HG02678 (cell line): ENCODE results near the gene OPCML.
A peak's percentile ranks its signal among the peaks of the same experiment; 100 is the strongest.

Source experiments
- ATAC-seq: cut with Tn5 transposase; IDR thresholded peaks from one replicate; pipeline ENCODE4 v1.9.1; 2021; ENCODE audit warnings: mild to moderate bottlenecking, moderate library complexity; ENCODE audit not compliant: unreplicated experiment

The OPCML gene

DNA sequence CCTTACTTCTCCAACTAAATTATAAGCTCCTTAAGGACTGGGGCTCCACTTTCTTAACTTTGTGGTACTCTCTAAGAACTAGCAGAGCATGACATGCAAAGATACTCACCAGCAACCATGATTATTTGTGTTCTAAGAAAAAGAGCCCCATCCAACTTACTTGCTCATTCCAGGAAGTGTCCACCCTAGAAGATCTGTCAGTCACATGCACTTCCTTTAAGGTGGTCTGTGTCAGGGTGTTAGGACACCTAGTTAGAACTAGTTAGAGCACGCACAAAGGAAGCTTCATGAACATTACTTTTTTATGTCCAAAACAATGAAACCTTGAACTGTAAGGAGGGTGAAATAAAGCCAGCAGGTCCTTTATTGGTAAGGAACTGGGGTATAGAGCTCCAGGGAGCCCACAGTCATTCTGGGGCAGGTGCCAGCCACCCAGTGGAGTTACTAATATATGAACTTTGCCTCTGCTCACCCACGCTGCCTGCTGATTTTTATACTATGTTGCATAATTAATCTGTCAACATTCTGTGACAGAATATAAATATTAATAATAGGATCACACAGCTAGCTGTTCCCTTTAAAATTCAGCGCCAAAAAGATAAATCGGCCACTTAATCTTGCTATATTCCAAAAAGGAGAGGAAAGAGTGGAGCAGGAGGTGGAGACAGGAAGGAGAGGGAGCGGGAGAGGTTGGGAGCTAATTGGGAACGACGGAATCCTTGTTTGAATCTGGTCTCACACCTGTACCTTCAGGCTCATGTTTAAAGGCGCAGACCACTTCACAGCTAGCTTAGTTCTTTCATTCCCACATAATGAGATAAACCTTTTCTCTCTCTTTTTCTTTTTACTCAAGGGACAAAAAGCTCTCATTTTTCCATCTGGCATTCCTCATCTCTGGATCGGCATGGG lies 755.0 kb downstream of the OPCML start:
- no peak for ATAC-seq

DNA sequence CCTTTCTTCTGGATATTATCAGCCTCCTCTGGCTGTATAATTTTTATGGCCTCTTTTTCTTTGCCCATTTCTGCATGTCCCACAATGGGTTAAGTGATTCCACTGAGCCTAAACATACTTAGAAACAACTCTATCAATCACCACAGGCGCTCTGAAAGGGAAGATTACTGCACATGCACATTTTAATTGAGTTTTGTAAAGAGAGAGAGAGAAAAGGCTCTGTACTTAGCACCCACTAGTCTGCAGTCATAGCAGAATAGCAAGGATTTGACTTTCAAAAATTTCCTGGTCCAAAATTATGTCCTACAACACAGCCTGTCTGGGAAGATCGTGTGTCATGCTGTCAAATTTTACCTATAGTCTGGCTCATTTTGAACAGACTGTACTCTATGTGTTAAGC lies 758.5 kb downstream of the OPCML start:
- no peak for ATAC-seq

DNA sequence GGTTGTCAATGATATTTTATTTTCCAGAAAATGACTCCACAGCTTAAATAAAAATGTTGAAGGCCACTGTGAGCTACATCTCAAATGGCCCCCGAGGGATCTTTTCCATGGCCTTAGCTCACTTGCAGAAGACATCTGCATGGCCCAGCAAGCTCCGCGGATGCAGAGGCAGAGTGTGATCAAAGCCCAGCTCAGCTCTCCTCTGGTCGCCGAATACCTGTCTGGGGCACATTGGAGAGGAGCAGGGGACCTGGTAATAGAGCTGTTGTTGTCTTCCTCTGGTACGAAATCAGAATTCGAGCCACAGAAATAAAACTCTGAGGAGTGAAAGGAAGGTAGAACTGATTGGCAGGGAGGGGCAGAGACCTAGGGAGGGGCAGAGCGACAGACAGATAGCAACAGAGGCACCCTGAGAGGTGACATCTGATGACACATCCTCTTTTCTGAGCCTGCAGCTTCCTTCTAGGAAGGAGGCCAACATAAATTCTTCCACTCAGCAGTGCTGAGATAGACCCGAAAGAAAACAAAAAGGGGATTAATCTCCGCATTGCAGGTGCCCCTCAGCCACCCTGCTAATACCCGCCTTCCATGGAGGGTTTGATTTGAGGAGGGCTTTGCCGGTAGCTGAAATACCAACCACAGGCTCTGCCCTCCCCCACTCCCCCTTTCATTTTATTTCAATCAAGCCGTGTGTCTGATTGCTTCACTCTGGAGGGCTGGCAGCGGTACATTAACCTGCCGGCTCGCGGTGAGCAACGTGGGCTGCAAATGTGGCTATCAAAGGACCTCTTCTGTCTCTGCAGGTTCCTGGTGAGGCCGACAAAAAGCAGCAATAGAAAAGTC lies 759.4 kb downstream of the OPCML start:
- no peak for ATAC-seq

DNA sequence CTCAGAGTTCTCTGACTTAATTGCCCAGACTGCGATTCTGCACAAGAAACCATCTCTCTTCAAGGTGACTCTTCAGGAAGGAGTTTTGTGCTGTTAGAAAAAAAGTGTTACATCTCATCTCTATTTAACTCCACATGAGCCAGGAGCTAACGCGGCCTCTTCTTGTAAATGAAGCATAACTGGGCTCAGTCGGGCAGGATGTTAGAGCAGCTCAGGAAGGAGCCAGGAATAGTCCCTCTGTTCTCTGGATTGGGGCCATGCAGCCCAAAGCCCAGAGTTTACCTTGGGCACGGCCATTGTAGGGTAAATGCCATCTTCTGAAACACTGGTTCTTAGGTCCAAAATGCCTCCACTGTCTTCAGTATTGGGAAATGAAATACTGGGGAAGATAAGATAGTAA lies 760.6 kb downstream of the OPCML start:
- no peak for ATAC-seq

DNA sequence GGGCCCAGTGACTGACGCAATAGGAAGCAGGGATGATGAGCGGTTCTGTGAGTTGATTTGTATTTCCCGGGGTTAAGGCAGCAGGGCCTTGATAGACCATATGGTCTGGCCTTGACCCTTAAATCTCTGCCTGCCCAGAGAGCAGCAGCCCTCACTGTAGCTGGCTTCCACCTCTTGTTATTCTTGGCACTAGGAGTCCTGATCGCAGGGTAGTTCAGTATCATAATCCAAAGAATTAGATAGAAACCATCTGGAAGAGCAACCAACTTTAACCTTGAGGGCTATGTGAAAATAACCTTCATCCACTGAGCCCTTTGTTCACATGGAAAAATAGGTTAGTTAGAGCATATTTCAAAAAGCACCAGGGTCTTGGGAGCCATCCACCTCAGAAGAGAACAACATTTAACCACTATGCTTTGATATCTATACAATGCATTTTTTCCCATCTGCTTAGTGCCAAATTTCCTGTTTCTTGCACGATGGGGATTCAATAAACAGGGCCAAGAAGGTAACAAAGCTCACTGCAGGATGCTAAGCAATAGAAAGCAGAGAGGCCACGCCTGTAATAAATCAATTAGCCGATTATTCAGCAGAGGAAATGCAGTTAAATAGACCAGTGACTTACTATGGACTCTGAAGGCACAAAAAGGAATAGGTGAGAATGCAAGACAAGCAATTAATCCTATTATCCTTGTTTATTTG lies 761.3 kb downstream of the OPCML start:
- no peak for ATAC-seq

DNA sequence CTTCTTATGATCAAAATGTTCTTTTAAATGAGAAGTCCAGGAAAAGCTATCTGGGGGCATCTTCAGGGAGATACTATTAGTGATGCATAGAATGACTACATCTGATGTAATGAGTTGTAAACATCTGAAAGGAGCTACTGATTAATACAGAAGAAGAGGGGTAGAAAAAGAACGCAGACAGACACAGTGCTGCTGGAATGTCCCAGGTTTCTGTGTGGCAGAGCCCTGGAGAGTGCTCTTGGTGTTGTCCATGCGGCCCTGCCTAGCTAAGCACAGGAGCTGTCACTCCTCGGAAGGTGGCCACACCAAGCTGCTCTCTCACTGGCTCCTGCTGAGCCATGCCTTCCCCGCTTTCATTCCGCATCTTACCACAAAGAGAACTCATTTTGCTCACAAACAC lies 768.8 kb downstream of the OPCML start:
- no peak for ATAC-seq

DNA sequence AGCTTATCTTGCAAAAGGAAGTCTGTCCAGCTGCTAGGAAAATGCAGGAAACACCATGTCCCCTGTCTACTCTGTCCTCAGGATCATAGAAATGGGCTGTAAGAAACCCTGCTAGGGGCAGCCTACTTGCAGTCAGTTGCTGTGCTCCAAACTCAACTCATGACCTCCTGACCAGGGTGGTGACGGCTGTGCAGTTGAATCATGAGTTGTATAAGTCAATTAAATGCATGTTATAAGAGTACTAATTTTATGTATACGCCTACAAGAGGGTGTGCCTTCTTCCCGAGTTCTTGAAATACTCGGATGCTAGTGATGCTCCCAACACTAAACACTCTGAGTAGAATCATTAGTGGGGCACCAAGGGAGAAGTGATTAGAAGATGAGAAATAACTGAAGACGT lies 776.4 kb downstream of the OPCML start:
- ATAC-seq: no peak

DNA sequence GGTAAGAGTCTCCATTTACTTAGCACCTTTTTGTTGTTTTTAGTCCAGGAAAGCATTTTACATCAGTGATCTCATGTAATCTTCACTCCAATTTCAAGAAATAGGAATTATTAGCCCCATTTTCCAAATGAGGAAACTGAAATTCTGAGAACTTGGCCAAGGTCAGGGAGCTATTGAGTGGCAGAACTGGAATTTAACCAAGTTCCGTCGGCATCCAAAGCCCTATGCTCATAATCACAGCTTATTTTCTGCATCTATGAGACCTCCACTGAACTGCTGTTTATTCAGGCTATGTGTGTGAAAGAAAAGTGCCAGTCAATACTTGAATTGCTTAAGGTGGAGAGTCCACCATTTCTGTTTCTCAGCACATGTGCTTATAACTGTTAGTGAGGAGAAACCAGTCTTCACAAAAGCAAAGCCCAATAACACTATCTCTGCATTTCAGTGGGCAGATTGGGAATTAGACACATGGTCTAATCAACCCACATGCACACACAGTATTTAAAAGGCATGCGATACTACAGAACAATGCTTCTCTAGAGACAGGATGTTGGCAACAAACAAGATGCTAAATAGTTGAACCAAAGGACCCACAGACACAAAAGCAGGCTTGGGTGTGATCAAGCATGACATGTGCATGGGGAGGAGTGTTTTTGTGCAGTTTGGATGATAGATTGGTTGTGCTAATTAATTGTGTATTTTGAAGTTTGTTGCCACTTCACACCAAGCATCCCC lies 780.6 kb downstream of the OPCML start:
- no peak for ATAC-seq

DNA sequence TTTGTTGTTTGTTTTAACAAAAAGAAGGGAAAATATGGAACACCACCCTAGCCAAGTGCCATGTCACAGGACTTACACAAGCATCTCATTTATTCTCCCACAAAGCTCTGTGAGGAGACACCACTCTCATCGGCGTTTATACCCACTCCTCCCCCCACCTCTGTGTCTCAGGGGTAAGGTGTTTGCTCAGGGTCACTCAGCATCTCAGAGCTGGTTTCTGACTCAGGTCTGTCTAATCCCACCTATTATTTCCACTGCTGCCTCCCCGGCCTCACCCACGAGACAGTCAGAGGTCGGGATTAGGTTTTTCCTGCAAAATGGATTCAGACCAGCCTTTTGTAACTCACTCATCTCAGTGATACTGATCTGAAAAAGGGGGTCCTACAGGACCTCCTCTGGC lies 786.0 kb downstream of the OPCML start:
- no peak for ATAC-seq

DNA sequence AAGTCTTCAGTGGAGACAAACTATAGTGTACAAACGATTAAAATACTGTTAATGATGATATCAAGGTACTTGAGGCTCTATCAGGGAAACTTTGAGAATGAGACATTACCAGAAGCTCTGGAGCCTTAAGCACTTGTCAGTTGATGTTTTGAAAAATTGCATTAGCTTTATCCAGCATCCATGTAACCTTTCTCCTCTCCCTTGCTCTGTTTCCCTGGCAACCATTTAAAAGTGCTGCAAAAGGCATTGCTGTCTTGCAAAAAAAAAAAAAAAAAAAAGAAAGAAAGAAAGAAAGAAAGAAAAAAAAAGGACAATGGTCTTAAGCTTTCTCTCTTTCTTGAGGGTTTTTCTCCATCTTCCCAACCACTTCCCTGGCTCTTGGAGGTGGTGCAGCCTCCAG lies 787.0 kb downstream of the OPCML start:
- ATAC-seq: no peak

DNA sequence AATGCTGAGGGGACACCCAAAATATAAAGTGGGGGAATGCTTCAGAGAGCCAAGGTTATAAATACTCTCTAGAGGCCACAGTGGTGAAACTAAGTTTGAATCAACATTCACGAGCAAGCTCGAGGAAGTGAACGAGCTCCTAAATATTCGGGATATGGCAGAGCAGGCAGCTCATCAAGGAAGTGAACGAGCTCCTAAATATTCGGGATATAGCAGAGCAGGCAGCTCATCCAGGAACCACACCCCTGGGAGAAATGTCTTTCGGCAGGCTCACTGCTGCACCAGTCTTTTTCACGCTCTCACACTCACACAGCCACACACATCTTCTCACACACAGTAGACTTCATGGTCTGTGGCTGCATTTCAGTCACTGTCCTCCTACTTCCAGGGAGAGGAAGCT lies 787.5 kb downstream of the OPCML start:
- ATAC-seq: no peak

DNA sequence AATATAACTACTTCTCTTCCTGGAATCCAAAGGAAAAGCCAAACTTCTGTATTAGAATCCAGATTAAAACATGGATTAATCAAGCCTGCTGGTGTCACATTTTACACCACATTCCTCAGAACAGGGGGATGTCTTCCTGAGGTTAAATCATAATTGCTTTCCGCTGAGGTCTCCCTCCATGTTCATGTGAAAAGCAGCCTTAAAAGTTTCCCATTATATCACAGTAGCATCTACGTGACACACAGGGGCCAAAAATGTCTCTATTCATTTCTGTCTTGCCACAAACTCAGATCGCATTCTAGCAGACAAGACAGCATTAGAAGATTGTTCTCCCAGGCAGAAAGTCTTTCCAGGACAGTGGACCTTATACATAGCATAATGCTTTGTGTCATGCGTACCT lies 788.7 kb downstream of the OPCML start:
- no peak for ATAC-seq

DNA sequence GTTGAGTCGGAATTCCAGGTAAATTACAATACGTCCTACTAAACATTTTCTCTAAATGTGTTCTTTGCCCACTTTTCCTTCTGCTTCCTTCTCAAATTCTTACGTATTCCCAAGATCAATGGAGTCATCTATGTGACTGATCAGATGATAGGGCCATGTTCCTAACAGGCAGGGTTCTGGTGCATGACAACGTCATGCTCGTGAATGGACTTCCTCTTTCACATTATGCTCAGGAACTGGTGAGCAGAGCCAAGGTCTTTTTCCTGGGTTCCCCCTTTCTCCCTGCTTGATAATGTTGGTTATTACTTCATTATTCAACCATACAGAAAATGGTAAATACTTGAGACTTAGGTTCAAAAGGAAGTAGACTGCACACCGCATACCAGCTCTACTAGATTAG lies 789.4 kb downstream of the OPCML start:
- no peak for ATAC-seq

DNA sequence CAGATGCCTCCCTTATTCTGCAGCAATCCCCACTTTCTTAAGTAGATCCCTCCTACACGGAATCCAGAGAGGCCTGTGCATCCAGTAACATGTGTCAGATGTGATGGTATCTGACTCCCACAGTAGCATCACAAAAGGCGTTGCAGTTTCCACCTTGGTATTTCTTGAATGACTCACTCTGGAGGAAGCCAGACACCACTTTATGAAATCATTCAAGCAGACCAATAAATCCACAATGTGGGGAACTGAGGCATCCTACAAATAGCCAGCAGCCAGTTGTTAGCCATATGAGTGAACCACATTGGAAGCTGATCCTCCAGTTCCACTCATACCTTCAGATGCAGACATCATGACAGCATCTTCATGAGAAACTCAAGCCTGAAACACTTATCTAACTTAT lies 798.1 kb downstream of the OPCML start:
- no peak for ATAC-seq

DNA sequence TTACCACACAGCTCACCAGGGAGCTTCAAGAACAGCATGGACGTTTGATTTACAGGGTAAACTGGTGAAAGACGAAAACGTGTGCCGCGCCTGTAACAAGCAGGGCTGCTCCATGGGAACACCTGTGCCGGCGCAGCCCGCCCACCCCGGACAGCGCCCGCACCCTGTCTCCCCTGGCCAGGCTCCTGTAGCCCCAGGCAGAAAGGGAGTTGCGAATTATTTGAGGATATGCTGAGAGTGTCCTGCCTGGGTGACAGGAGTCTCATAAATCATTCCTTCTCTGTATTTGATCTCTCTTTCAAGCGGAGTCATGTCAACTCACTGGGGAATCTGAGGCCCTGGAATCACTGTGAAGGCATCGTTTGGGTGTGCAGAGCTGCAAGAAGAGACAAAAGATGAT lies 804.3 kb downstream of the OPCML start:
- no peak for ATAC-seq

DNA sequence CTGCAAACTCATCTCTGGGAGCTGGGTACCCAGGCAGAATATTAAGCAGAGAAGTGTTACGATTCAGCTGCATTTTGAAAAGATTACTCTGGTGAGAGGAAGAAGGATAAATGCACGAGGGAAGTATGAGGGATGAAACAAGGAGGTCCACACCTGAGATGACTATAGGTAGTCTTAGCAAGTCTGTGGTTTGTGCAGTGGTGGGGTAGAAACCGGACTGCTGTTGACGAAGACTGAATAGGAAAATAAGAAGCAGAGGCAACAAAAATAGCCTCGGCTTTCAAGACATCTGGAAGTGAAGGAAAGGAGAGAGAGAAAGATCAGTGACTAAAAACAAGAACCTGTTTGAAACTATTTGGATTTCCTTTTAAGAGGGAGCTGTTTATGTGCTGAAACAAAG lies 810.8 kb downstream of the OPCML start:
- ATAC-seq: no peak

DNA sequence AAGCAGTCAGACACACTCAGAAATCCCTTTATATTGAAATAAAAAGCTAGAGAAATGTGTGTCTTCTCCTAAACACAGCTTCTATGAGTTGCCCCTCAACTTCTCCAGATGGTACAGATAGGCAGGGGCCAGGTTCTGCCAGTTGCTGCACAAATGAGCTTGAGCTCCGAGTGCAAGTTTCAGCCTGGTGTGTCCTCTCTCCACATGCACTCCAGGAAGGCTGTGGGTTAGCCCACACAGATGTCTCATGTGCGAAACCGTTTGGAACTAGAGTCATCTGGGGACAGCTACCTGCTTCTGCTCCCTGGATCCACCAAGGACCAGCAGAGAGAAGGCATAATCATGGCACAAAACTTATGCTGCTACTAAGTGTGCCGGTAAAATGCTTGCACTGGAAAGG lies 812.6 kb downstream of the OPCML start:
- ATAC-seq: no peak

DNA sequence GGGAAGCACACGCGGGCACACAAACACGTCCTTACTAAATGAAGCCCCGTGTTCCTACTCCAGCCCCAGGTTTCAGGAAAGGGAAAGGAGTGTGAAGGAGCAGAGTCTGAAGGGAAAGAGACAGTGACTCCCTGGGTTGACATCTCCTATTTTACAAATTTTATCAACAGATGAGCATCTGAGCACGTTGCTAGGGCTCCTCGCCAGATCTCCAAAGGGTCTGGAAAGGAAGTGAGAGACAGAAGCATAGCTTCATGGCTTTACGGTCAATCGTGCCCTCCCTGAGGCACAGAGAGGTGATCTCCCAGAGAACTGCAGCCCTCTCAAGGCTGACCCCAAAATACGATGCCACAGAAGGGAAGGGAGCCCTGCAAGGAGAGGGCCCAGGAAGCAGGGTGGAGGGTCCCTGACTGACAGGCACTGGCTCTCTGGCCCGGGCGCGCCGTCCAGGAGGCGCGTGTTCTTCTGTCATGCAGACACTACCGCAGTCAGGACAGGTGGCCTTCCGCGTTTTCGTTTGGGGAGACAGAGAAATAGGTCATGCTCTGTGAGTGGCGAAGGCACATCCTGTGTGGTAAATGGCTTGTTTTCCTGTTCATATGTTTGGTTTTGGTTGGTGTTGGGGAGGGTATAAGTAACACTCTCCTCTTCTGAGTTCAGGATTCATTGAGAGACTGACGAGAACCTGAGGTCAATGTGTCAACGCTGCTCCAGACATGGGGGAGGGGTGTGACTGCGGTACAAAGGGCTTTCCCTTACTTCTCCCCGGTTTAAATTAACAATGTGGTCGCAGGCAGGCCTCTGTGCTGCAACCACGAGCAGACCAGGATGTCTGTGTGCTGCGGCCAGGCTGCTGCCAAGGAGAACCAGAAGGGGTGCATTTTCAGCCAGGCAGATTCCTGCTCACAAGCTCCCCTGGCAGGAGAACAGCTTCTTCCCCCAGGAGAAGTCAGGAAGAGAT lies 813.3 kb downstream of the OPCML start:
- peak; percentile 60 for ATAC-seq

DNA sequence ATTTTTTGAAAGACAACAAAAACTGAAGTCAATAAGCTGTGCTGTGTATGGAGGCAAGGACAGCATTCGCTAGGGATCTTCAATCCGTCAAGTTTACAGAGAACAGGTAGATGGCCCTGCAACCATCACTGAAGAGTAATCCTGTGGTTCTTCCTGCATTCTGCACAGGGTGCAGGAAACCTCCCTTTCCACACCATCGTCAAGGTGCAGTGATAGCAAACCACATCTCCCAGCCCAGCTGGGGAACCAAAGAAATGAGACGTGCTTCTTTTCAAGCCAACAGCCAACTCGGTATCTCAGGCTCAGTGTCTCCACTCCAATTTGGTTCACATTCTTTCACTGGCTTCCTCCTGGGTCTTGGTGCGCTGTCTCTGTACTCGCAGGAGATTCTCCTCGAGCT lies 814.5 kb downstream of the OPCML start:
- no peak for ATAC-seq

DNA sequence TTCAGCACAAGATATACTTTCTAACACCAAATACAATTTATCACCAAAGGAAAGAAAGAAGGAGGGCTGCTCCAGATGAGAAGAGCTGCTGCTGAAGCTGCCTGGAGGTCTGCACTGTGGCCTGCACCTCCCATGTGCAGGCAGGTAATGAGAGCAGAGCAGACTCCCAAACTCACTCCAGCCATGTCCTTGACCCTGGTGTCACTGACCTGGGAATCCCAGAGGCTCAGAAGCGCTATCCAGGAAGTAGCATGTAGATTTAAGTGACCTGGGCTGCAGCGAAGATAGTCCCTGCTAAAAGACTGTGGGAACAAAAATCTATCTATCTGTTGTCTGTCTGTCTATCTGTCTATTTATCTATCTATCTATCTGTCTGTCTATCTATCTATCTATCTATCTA lies 816.3 kb downstream of the OPCML start:
- ATAC-seq: no peak
